HG02759 (cell line): ENCODE results near the gene ANKAR.
"Not testable (repeated sequence)": the region's sequence is repeated elsewhere in the genome, so short reads cannot be mapped to it uniquely, and the experiment has no call there.

Experiments
- ATAC-seq: cut with Tn5 transposase; IDR thresholded peaks from one replicate; pipeline ENCODE4 v1.9.1; 2021; ENCODE audit warnings: mild to moderate bottlenecking, moderate library complexity; ENCODE audit not compliant: unreplicated experiment

Gene ANKAR

GRCh38 chr2:189709501-189710221 lies 35.2 kb downstream of the ANKAR start:
- ATAC-seq: no peak

- ATAC-seq: not testable (repeated sequence)
Measured at GRCh38 chr2:189717593-189717992, 43.1 kb downstream of the ANKAR start.

GRCh38 chr2:189719571-189719970 lies 45.1 kb downstream of the ANKAR start:
- ATAC-seq: no peak

- no peak for ATAC-seq
Measured at GRCh38 chr2:189723192-189723591, 48.7 kb downstream of the ANKAR start.
